ENCODE measurements around the gene BSDC1. TPM values are rescaled to one million over a fixed set of nuclear protein-coding genes. Genes with fewer than 3 reads are reported as not detected.

BSDC1 gene
- total and polyA plus RNA-seq, 2 of the 13 experiments (the other 11 are each of a cell fraction or from before 2014, with no cell fraction given), result 40.3 to 64.2 TPM

DNA sequence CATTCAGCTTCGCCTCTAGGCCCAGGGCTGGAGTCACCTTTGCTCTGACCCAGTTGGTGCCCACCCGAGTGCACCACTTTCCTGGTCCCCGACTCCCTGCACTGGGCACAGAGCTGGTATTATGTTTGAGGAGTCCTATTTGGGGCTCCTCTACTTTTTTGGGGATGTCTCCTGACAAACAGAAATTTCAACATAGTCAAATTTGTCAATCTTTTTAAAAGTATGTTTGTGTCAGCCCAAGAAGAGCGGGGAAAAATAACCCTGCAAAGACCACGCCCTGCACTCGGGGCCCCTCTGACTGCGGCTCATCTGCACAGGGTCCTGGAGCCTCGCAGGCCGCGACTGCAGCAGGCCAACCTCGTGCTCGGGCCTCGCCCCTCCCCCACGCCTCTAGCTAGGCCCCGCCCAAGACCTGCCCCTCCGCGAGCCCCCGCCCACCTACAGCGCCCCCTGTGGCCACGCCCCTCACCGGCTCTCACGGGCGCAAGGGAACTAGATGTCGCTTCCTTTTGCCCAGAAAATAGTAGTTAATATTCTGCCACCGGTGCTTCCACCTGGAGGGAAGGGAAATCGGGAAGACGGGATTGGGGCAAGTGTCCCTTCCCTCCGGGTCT lies 43.3 kb downstream of the BSDC1 start (continued):
- TF ChIP-seq ZBTB40 (IDR thresholded peaks at IDR 0.05), result no peak
- TF ChIP-seq ZBTB40 (CRISPR knock-in tag; IDR thresholded peaks at IDR 0.05), result peak; percentile 20; the same call in 1 of the 2 replicates
- TF ChIP-seq, protein P1, sequence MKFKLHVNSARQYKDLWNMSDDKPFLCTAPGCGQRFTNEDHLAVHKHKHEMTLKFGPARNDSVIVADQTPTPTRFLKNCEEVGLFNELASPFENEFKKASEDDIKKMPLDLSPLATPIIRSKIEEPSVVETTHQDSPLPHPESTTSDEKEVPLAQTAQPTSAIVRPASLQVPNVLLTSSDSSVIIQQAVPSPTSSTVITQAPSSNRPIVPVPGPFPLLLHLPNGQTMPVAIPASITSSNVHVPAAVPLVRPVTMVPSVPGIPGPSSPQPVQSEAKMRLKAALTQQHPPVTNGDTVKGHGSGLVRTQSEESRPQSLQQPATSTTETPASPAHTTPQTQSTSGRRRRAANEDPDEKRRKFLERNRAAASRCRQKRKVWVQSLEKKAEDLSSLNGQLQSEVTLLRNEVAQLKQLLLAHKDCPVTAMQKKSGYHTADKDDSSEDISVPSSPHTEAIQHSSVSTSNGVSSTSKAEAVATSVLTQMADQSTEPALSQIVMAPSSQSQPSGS (CRISPR knock-in tag; IDR thresholded peaks at IDR 0.05), result peak; percentile 25; the same call in 1 of the 2 replicates
- TF ChIP-seq BCL6 (CRISPR knock-in tag; IDR thresholded peaks at IDR 0.05), result peak; percentile 18; the same call in 1 of the 2 replicates
- no peak; the same call in 1 of the 2 replicates for TF ChIP-seq TEAD2 (CRISPR knock-in tag; IDR thresholded peaks at IDR 0.05)
- TF ChIP-seq SP1 (IDR thresholded peaks at IDR 0.05), result peak; percentile 74; the same call in 1 of the 2 replicates
- TF ChIP-seq SP1 (CRISPR knock-in tag; IDR thresholded peaks at IDR 0.05), result peak; percentile 90
- peak; percentile 78 for TF ChIP-seq PITX1 (CRISPR knock-in tag; IDR thresholded peaks at IDR 0.05)
- TF ChIP-seq ZNF773 (CRISPR knock-in tag; IDR thresholded peaks at IDR 0.05; ENCODE audit: borderline replicate concordance), result peak; percentile 88; the same call in 1 of the 2 replicates
- TF ChIP-seq ZSCAN9 (CRISPR knock-in tag; IDR thresholded peaks at IDR 0.05; ENCODE audit: borderline replicate concordance), result peak; percentile 84
- peak; percentile 76; the same call in 1 of the 2 replicates for TF ChIP-seq KDM2A (CRISPR knock-in tag; IDR thresholded peaks at IDR 0.05; ENCODE audit: borderline replicate concordance, low read depth)
- TF ChIP-seq, protein P2, sequence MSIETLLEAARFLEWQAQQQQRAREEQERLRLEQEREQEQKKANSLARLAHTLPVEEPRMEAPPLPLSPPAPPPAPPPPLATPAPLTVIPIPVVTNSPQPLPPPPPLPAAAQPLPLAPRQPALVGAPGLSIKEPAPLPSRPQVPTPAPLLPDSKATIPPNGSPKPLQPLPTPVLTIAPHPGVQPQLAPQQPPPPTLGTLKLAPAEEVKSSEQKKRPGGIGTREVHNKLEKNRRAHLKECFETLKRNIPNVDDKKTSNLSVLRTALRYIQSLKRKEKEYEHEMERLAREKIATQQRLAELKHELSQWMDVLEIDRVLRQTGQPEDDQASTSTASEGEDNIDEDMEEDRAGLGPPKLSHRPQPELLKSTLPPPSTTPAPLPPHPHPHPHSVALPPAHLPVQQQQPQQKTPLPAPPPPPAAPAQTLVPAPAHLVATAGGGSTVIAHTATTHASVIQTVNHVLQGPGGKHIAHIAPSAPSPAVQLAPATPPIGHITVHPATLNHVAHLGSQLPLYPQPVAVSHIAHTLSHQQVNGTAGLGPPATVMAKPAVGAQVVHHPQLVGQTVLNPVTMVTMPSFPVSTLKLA (IDR thresholded peaks at IDR 0.05), result no peak
- peak; percentile 47; the same call in 1 of the 2 replicates for TF ChIP-seq ZNF724P (CRISPR knock-in tag; IDR thresholded peaks at IDR 0.05; ENCODE audit: borderline replicate concordance)
- peak; percentile 85; the same call in 1 of the 2 replicates for TF ChIP-seq ARNT2 (CRISPR knock-in tag; IDR thresholded peaks at IDR 0.05; ENCODE audit: low read depth)
- 0 out of 2 replicates have a peak, but pooled peaks have one; percentile 53 for TF ChIP-seq ZBTB42 (CRISPR knock-in tag; IDR thresholded peaks at IDR 0.05)
- TF ChIP-seq NR2F6 (IDR thresholded peaks at IDR 0.05), result no peak
- peak; percentile 59 for TF ChIP-seq NR2F6 (CRISPR knock-in tag; IDR thresholded peaks at IDR 0.05)
- TF ChIP-seq HOXA3 (CRISPR knock-in tag; IDR thresholded peaks at IDR 0.05), result peak; percentile 65
- TF ChIP-seq DR1 (CRISPR knock-in tag; IDR thresholded peaks at IDR 0.05), result no peak

All from HepG2 (cell line).